Stimulated activated naive B cell treated with anti-CD40 and anti-IgM and Interleukin-4, amounts not matched to agents 10 μg/mL and 1 μg/mL and 100 μg/mL, for 72 hours (primary cell): Measurements from ENCODE around the gene HOXB4.

Source experiments
- ATAC-seq, 2 donors: fragments of 150-1000 bp; cut with Tn5 transposase; replicated peaks; 2 replicates each; pipeline ENCODE4 v1.10.0; 2021; ENCODE audit warnings: moderate library complexity in 1 of 2
- DNase-seq: peaks from one replicate; pipeline ENCODE4 v3.0.0; 2021
- H3K27ac Mint-ChIP-seq: one replicate; pipeline ENCODE4 v1.8.0; 2022; ENCODE audit warnings: mild to moderate bottlenecking, mixed read lengths
- H3K27me3 Mint-ChIP-seq, 2 donors: one replicate each; pipeline ENCODE4 v1.8.0; 2022; ENCODE audit warnings: mixed read lengths in 2 of 2
- H3K36me3 Mint-ChIP-seq, 2 donors: one replicate each; pipeline ENCODE4 v1.8.0; 2022; ENCODE audit warnings: mixed read lengths in 2 of 2, mild to moderate bottlenecking in 1 of 2
- H3K4me1 Mint-ChIP-seq, 2 donors: one replicate each; pipeline ENCODE4 v1.8.0; 2022; ENCODE audit warnings: mixed read lengths in 2 of 2, mild to moderate bottlenecking in 1 of 2
- H3K4me3 Mint-ChIP-seq, 2 donors: one replicate each; pipeline ENCODE4 v1.8.0; 2022; ENCODE audit warnings: mild to moderate bottlenecking in 2 of 2, mixed read lengths in 2 of 2, moderate library complexity in 1 of 2
- H3K9me3 Mint-ChIP-seq, 2 donors: one replicate each; pipeline ENCODE4 v1.8.0; 2022; ENCODE audit warnings: mixed read lengths in 2 of 2, mild to moderate bottlenecking in 1 of 2

HOXB4 gene

DNA sequence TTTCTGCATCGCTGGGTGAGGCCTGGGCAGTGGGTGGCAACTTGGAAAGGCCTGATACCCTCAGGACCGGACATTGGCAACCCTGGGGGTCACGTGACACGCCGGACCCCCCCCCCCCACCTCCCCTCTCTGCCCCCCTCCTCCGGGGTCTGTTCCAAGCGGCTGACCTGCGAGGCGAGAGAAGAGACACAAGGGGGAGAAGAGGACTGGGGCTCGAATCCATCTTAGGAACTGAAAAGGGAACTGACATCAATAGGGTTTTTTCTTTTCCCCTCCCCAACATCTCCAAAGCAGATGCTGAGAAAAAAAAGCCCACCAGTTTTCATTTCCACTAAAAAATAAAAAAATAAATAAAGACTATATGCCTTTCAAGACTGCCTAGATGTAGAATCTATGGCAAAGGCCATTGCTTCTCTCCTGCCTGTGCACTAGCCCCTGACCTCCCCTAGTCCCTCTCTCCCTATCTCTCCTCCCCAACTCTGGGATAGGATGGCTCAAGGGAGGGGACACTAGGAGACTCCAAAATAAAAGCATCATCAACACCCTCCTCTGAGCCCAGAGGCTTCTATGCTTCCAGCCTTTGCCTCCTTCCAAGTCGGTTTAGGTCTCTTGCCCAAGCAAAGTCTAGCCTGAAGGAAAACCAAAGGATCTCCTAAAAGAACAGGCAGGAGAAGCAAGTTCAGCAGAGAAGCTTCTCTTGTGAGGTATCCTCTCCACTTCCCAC is 25.5 kb downstream of the HOXB4 start:
- Mint-ChIP-seq H3K36me3 (peaks cover 2 to 5% of the 10 kb centered on the region in 2 donors), H3K4me1 (peaks cover 8 to 30% of the 10 kb centered on the region in 2 donors), H3K27me3 (peaks cover 42 to 72% of the 10 kb centered on the region in 2 donors), H3K9me3 (no peaks in the 10 kb centered on the region), H3K4me3 (no peak overlapping the region), H3K27ac (no peak overlapping the region)
- no peak for DNase-seq
- peak; percentile 41 to 45 for ATAC-seq

GRCh38 chr17:48551596-48552465 is 26.3 kb downstream of the HOXB4 start:
- ATAC-seq (no peak), DNase-seq (no peak)
- no peak overlapping the region for H3K4me3 Mint-ChIP-seq
- peaks cover 8 to 30% of the 10 kb centered on the region in 2 donors for H3K4me1 Mint-ChIP-seq
- peaks cover 42 to 66% of the 10 kb centered on the region in 2 donors for H3K27me3 Mint-ChIP-seq
- no peaks in the 10 kb centered on the region for H3K9me3 Mint-ChIP-seq
- peaks cover 2 to 5% of the 10 kb centered on the region in 2 donors for H3K36me3 Mint-ChIP-seq
- no peak overlapping the region for H3K27ac Mint-ChIP-seq

DNA sequence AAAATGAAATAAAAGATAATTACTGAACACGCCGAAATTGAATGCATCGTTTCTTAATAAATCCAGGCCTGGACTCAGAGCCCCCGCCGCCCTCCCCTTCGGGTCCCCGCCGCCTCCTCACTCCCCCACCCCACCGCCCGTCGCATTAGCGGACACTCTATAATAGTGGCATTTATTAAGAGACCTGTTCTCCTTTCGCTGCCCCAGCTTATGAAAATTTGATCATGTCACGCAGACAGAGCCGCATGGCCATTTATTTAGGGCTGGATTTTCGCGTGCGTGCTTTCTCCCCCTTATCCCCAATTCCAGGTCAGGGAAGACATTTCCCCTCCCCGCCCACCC is 27.0 kb downstream of the HOXB4 start:
- peaks cover 2 to 5% of the 10 kb centered on the region in 2 donors for H3K36me3 Mint-ChIP-seq
- H3K4me1 Mint-ChIP-seq: peaks cover 8 to 37% of the 10 kb centered on the region in 2 donors
- ATAC-seq (no peak), DNase-seq (no peak)
- no peak overlapping the region for H3K4me3 Mint-ChIP-seq
- no peak overlapping the region for H3K27ac Mint-ChIP-seq
- peaks cover 42 to 66% of the 10 kb centered on the region in 2 donors for H3K27me3 Mint-ChIP-seq
- H3K9me3 Mint-ChIP-seq: no peaks in the 10 kb centered on the region

GRCh38 chr17:48550502-48551213 is 27.5 kb downstream of the HOXB4 start:
- DNase-seq (no peak), ATAC-seq (no peak)
- Mint-ChIP-seq H3K36me3 (peaks cover 2 to 5% of the 10 kb centered on the region in 2 donors), H3K27ac (no peak overlapping the region), H3K4me1 (peaks cover 7 to 34% of the 10 kb centered on the region in 2 donors), H3K4me3 (no peak overlapping the region), H3K27me3 (peaks cover 42 to 66% of the 10 kb centered on the region in 2 donors), H3K9me3 (no peaks in the 10 kb centered on the region)

- DNase-seq: no peak
- peaks cover 2 to 5% of the 10 kb centered on the region in 2 donors for H3K36me3 Mint-ChIP-seq
- ATAC-seq: no peak
- H3K9me3 Mint-ChIP-seq: no peaks in the 10 kb centered on the region
- H3K27me3 Mint-ChIP-seq: peaks cover 43 to 66% of the 10 kb centered on the region in 2 donors
- peaks cover 5 to 28% of the 10 kb centered on the region in 2 donors for H3K4me1 Mint-ChIP-seq
- no peak overlapping the region for H3K4me3 Mint-ChIP-seq
- peak overlapping the region; percentile 42 for H3K27ac Mint-ChIP-seq
Measured at GRCh38 chr17:48549914-48550501, 28.1 kb downstream of the HOXB4 start.

GRCh38 chr17:48549281-48549630 is 28.9 kb downstream of the HOXB4 start:
- ATAC-seq (no peak), DNase-seq (no peak)
- H3K4me3 Mint-ChIP-seq: no peak overlapping the region
- H3K9me3 Mint-ChIP-seq: no peaks in the 10 kb centered on the region
- H3K36me3 Mint-ChIP-seq: peaks cover 0 to 5% of the 10 kb centered on the region in 2 donors
- H3K4me1 Mint-ChIP-seq: peaks cover 6 to 25% of the 10 kb centered on the region in 2 donors
- H3K27me3 Mint-ChIP-seq: peaks cover 40 to 66% of the 10 kb centered on the region in 2 donors
- H3K27ac Mint-ChIP-seq: no peak overlapping the region

- Mint-ChIP-seq H3K27me3 (peaks cover 43 to 66% of the 10 kb centered on the region in 2 donors), H3K4me3 (peak overlapping the region in 1 of 2 donors; percentile 46), H3K27ac (no peak overlapping the region), H3K9me3 (no peaks in the 10 kb centered on the region), H3K36me3 (peaks cover 2 to 5% of the 10 kb centered on the region in 2 donors), H3K4me1 (peaks cover 10 to 30% of the 10 kb centered on the region in 2 donors)
- DNase-seq (no peak), ATAC-seq (no peak)
Measured at GRCh38 chr17:48548523-48549280, 29.4 kb downstream of the HOXB4 start.

DNA sequence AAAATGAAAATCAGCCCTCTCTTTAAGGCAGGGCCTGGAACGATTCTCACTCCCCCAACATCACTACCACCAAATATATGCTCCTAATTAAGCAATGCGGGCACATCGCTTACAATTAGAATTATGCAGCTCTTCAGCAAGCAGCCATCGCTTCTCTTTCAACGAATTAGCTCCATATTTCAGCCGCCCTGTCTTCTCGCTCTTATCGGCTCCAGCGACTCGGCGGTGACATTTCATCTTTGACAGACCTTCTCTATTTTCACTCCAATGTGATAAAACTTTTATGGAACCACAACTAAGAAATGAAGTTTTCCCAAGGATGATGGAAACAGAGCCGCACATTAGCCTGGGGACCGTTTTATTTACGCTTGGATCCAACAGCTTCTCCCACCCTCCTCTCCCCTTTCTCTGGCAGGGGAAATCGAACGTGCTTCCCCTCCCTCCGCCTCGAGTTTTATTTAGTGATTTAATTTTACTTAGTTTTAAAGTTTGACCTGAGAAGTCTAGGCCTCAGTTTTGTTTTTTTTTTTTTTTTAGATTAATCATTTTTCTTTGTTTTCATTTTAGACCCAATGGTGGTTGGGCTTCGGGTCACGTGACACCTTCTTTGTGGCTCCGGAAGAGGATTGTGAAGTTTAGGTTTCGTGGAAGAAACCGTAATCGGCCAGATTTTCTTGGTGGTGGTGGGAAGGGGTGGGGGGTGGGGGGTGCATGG is 30.2 kb downstream of the HOXB4 start:
- ATAC-seq (no peak), DNase-seq (no peak)
- Mint-ChIP-seq H3K9me3 (no peaks in the 10 kb centered on the region), H3K36me3 (peaks cover 2 to 5% of the 10 kb centered on the region in 2 donors), H3K27ac (no peak overlapping the region), H3K4me1 (peaks cover 12 to 35% of the 10 kb centered on the region in 2 donors), H3K4me3 (peak overlapping the region in 1 of 2 donors; percentile 46), H3K27me3 (peaks cover 47 to 64% of the 10 kb centered on the region in 2 donors)

DNA sequence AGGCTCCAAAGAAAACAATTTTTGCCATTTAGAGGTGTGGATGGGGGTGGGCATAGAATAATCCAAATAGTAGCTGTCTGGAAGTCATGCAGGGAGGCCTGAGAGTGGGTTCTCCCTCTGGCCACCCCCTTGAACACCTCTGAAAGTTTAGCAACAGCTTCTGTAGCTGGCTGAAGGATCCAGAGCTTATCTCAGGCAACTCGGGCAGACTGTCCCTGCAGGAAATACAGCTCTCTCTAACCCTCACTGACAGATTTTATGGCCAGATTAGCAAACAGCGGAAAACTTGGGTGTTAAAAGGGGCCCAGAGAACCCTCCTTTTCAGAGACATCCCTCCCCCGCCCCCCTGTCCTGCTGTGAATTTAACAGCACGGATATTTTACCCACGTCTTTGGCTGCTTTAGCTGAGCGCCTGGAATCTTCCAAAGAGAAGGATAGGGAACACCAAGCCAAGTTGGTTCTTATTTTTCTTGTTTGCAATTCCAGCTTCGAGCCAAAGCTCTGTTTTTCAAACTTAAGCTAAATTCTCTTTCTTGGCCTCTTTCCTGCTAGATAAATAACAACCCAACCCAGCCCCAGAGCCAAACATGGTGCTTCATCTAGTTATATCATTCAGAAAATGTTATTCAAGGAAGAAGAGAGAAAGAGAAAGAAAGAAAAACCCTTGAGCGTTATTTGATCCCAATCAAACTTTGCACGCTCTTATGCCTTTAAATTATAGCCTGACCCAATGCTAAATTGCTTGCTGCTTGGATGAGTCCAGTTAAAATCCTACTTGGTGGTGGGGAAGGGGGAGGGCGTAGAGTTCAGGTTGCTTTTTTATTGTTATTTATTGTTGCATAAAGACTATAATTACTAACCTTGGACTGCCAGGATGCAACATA is 31.0 kb downstream of the HOXB4 start:
- H3K9me3 Mint-ChIP-seq: no peaks in the 10 kb centered on the region
- DNase-seq (no peak), ATAC-seq (no peak)
- H3K27me3 Mint-ChIP-seq: peaks cover 53 to 68% of the 10 kb centered on the region in 2 donors
- H3K27ac Mint-ChIP-seq: no peak overlapping the region
- H3K36me3 Mint-ChIP-seq: peaks cover 2 to 7% of the 10 kb centered on the region in 2 donors
- H3K4me1 Mint-ChIP-seq: peaks cover 15 to 37% of the 10 kb centered on the region in 2 donors
- peak overlapping the region in 1 of 2 donors; percentile 7 for H3K4me3 Mint-ChIP-seq

DNA sequence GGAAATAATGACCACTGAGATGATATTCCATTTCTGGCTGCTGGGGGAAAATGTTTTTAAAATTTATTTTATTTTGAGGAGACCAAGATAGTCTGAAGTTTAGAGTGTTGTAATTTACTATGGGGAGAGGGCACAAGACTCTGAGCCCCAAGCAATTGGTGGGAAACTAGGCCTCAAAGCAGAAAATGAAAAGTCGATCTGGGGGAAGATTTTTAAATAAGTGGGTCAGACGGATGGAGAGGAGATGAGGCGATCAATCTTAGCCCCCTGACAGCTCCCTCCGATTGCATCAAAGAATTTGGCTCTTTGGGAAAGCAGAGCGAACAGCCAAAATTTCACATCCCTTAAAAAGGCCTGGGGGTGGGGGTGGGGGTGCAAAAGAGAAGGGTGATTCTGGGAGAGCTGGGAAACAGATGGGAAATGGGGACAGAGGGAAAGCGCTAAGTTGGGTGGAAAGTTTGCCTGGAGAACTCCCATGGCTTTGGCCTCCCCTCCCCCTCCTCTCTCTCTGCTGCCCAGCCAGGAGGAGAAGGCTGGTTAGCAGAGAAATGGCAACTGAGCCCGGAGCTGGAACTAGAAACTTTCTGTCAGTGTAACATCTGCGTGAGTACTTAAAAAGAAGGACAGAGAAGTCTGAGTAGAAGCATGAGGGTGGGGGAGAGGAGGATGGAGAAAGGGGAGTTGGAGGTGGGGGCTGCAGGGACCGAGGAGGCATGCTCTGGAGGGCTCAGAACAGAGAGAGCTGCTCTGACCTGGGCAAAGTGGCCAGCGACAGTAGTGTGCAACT is 31.8 kb downstream of the HOXB4 start:
- Mint-ChIP-seq H3K27ac (no peak overlapping the region), H3K4me1 (peaks cover 20 to 41% of the 10 kb centered on the region in 2 donors), H3K9me3 (no peaks in the 10 kb centered on the region), H3K36me3 (peaks cover 2 to 12% of the 10 kb centered on the region in 2 donors), H3K27me3 (peaks cover 54 to 70% of the 10 kb centered on the region in 2 donors), H3K4me3 (no peak overlapping the region)
- DNase-seq (no peak), ATAC-seq (no peak)

GRCh38 chr17:48545539-48545938 is 32.6 kb downstream of the HOXB4 start:
- Mint-ChIP-seq H3K27ac (no peak overlapping the region), H3K4me1 (peaks cover 24 to 46% of the 10 kb centered on the region in 2 donors), H3K4me3 (peak overlapping the region in 1 of 2 donors; percentile 16), H3K27me3 (peaks cover 54 to 71% of the 10 kb centered on the region in 2 donors), H3K9me3 (no peaks in the 10 kb centered on the region), H3K36me3 (peaks cover 2 to 12% of the 10 kb centered on the region in 2 donors)
- no peak for DNase-seq
- ATAC-seq: no peak
